H1 (cell line): ENCODE results near the gene LIF. TPM values are rescaled to one million over a fixed set of nuclear protein-coding genes. Genes with fewer than 3 reads are reported as not detected.

Experiments
- CTCF ChIA-PET: fragments of 300-600 bp; sonication (Branson Sonifier 250); formaldehyde crosslinking; loops from one replicate; lab custom pipeline; 2021; ENCODE audit not compliant: partially characterized antibody; lab: Charles Lee
- POLR2A ChIA-PET: fragments of 300-600 bp; sonication (Branson Sonifier 250); formaldehyde crosslinking; loops from one replicate; lab custom pipeline; 2021; ENCODE audit warnings: inconsistent platforms; ENCODE audit not compliant: partially characterized antibody; lab: Charles Lee
- DNase-seq, 2 experiments: peaks; one replicate each; pipeline versions ENCODE4 v3.0.0 to v3.0.0-alpha.2; 2010 to 2022; ENCODE audit warnings: low spot score in 2 of 2, low read depth in 1 of 2, mixed read lengths in 1 of 2
- FAIRE-seq: peaks from 2 replicates; lab custom pipeline; 2011; peaks lifted over from hg19 to GRCh38; lab: Jason Lieb, UNC
- H2AFZ ChIP-seq: 2 replicates; pipeline ENCODE4 v1.8.1; 2012; ENCODE audit warnings: low read length, inconsistent platforms
- H2AK5ac ChIP-seq: 2 replicates; pipeline ENCODE4 v1.6.1; 2013; ENCODE audit warnings: low read depth, low read length
- H2BK120ac ChIP-seq: replicated peaks from 2 replicates; pipeline ENCODE3; 2013; ENCODE audit warnings: low read depth, low read length, inconsistent platforms
- H2BK12ac ChIP-seq: 2 replicates; pipeline ENCODE4 v1.6.1; 2013; ENCODE audit warnings: low read depth, low read length
- H2BK15ac ChIP-seq: 2 replicates; pipeline ENCODE4 v1.6.1; 2013; ENCODE audit warnings: low read length
- H2BK20ac ChIP-seq: 2 replicates; pipeline ENCODE4 v1.6.1; 2013; ENCODE audit warnings: low read length
- H2BK5ac ChIP-seq: 2 replicates; pipeline ENCODE4 v1.6.1; 2013; ENCODE audit warnings: low read depth, low read length
- H3K14ac ChIP-seq: 2 replicates; pipeline ENCODE4 v1.6.1; 2013; ENCODE audit warnings: inconsistent platforms; ENCODE audit not compliant: insufficient read length
- H3K18ac ChIP-seq: 2 replicates; pipeline ENCODE4 v1.6.1; 2013; ENCODE audit warnings: low read length; ENCODE audit errors: extremely low read depth
- H3K23ac ChIP-seq: 2 replicates; pipeline ENCODE4 v1.6.1; 2013; ENCODE audit warnings: inconsistent platforms; ENCODE audit not compliant: insufficient read length
- H3K23me2 ChIP-seq: 2 replicates; pipeline ENCODE4 v1.6.1; 2013; ENCODE audit warnings: low read depth, low read length
- H3K27ac ChIP-seq: 2 replicates; pipeline ENCODE4 v1.6.1; 2011; ENCODE audit warnings: low read depth, low read length, inconsistent platforms
- H3K27me3 ChIP-seq, 4 experiments: replicated peaks in 1 of 4; 1 replicate in 1 of 4; 2 replicates in 3 of 4; pipeline versions ENCODE4 v1.6.1 to v1.8.1; 2011 to 2013; ENCODE audit warnings: low read length in 3 of 4, mild to moderate bottlenecking in 3 of 4, inconsistent platforms in 2 of 4, mixed read lengths in 2 of 4, moderate library complexity in 1 of 4; ENCODE audit not compliant: control insufficient read depth in 3 of 4, insufficient read depth in 3 of 4; ENCODE audit errors: extremely low read depth in 1 of 4
- H3K36me3 ChIP-seq, 4 experiments: 2 replicates each; pipeline versions ENCODE4 v1.6.1 to v1.8.1; 2011 to 2013; ENCODE audit warnings: mild to moderate bottlenecking in 4 of 4, low read length in 3 of 4, moderate library complexity in 2 of 4, control low read depth in 1 of 4, inconsistent platforms in 1 of 4; ENCODE audit not compliant: insufficient read depth in 4 of 4, control insufficient read depth in 2 of 4
- H3K4ac ChIP-seq: replicated peaks from 2 replicates; pipeline ENCODE3; 2013; ENCODE audit warnings: low read length, low read depth, mixed read lengths, inconsistent platforms; ENCODE audit not compliant: insufficient read length
- H3K4me1 ChIP-seq, 4 experiments: replicated peaks in 1 of 4; 1 replicate in 1 of 4; 2 replicates in 3 of 4; pipeline versions ENCODE4 v1.6.1 to v1.8.1; 2011 to 2013; ENCODE audit warnings: low read length in 3 of 4, inconsistent platforms in 2 of 4, mixed read lengths in 1 of 4; ENCODE audit not compliant: insufficient read depth in 4 of 4, control insufficient read depth in 3 of 4
- H3K4me2 ChIP-seq, 2 experiments: 2 replicates each; pipeline versions ENCODE4 v1.6.1 to v1.8.1; 2011 to 2013; ENCODE audit warnings: low read depth in 2 of 2, low read length in 2 of 2, control low read depth in 1 of 2, inconsistent platforms in 1 of 2, mild to moderate bottlenecking in 1 of 2; ENCODE audit not compliant: insufficient read depth in 1 of 2
- H3K4me3 ChIP-seq, 4 experiments: fragments of 200-600, 300-600 bp in 1 of 4; sonication (generic), shearing (Covaris generic), sonication (Bioruptor Twin) in 1 of 4; 2 replicates each; pipeline versions ENCODE4 v1.5.1 to v1.8.1; 2011 to 2016; ENCODE audit warnings: low read length in 4 of 4, low read depth in 3 of 4, control low read depth in 2 of 4, inconsistent platforms in 2 of 4, mild to moderate bottlenecking in 2 of 4, mixed read lengths in 1 of 4, moderate library complexity in 1 of 4; ENCODE audit not compliant: insufficient read depth in 2 of 4; ENCODE audit errors: extremely low read depth in 1 of 4
- H3K56ac ChIP-seq: replicated peaks from 2 replicates; pipeline ENCODE3; 2013; ENCODE audit warnings: low read depth, mild to moderate bottlenecking, mixed read lengths, low read length, inconsistent platforms; ENCODE audit not compliant: insufficient read length
- H3K79me1 ChIP-seq: 2 replicates; pipeline ENCODE4 v1.6.1; 2013; ENCODE audit warnings: low read depth, low read length, control low read depth
- H3K79me2 ChIP-seq, 2 experiments: 2 replicates each; pipeline versions ENCODE4 v1.6.1 to v1.8.1; 2012 to 2013; ENCODE audit warnings: low read length in 2 of 2, mild to moderate bottlenecking in 2 of 2, inconsistent platforms in 1 of 2; ENCODE audit not compliant: insufficient read depth in 2 of 2, control insufficient read depth in 1 of 2
- H3K9ac ChIP-seq, 4 experiments: replicated peaks in 1 of 4; 1 replicate in 1 of 4; 2 replicates in 3 of 4; pipeline versions ENCODE4 v1.6.1 to v1.8.1; 2011 to 2013; ENCODE audit warnings: low read depth in 3 of 4, low read length in 3 of 4, control low read depth in 2 of 4, mild to moderate bottlenecking in 2 of 4, moderate library complexity in 2 of 4, inconsistent platforms in 1 of 4; ENCODE audit errors: extremely low read depth in 1 of 4
- H3K9me3 ChIP-seq, 2 experiments: 2 replicates each; pipeline versions ENCODE4 v1.6.1 to v1.8.1; 2012 to 2013; ENCODE audit warnings: mild to moderate bottlenecking in 2 of 2, moderate library complexity in 2 of 2, control low read depth in 1 of 2, inconsistent platforms in 1 of 2, low read depth in 1 of 2, low read length in 1 of 2, mixed read lengths in 1 of 2; ENCODE audit not compliant: insufficient read depth in 2 of 2
- H4K20me1 ChIP-seq, 2 experiments: replicated peaks in 1 of 2; 2 replicates each; pipeline versions ENCODE3 to v1.8.1; 2011 to 2013; ENCODE audit warnings: inconsistent platforms in 2 of 2, low read length in 2 of 2, mild to moderate bottlenecking in 1 of 2; ENCODE audit not compliant: insufficient read depth in 2 of 2, control insufficient read depth in 1 of 2
- H4K5ac ChIP-seq: 2 replicates; pipeline ENCODE4 v1.6.1; 2013; ENCODE audit warnings: low read length, low read depth, mixed read lengths, inconsistent platforms; ENCODE audit not compliant: insufficient read length
- H4K8ac ChIP-seq: 2 replicates; pipeline ENCODE4 v1.8.0; 2013; ENCODE audit warnings: mild to moderate bottlenecking, moderate library complexity, low read length, inconsistent platforms; ENCODE audit not compliant: insufficient read depth; ENCODE audit errors: extremely low read depth
- H4K91ac ChIP-seq: replicated peaks from 2 replicates; pipeline ENCODE3; 2013; ENCODE audit warnings: low read length, mixed read lengths, inconsistent platforms; ENCODE audit not compliant: insufficient read length
- CTCF ChIP-seq, 3 experiments: IDR thresholded peaks; 1 replicate in 2 of 3; 2 replicates in 1 of 3; pipeline versions ENCODE4 v1.5.1 to v1.6.1; 2011; ENCODE audit warnings: low read length in 3 of 3, mild to moderate bottlenecking in 3 of 3, inconsistent platforms in 2 of 3, low read depth in 1 of 3, moderate library complexity in 1 of 3; ENCODE audit not compliant: insufficient read depth in 1 of 3; ENCODE audit errors: control extremely low read depth in 1 of 3
- ZNF274 ChIP-seq: IDR thresholded peaks from 2 replicates; pipeline ENCODE4 v1.7.0; 2012; ENCODE audit warnings: low read length, borderline replicate concordance; ENCODE audit errors: extremely low read depth
- WGBS, 2 experiments: shearing (Covaris generic) in 1 of 2; methylation state at CpG; one replicate each; pipeline versions ENCODE4 v1.1.6 to v1.1.7; 2013 to 2015; ENCODE audit warnings: low lambda C conversion rate in 2 of 2, mixed read lengths in 2 of 2, inconsistent platforms in 1 of 2, low coverage in 1 of 2, missing lambda C conversion rate in 1 of 2; ENCODE audit not compliant: insufficient replicate concordance in 2 of 2, insufficient coverage in 1 of 2, insufficient read length in 1 of 2; ENCODE audit errors: extremely low coverage in 1 of 2, missing lambda C conversion rate in 1 of 2; 5-methylcytosine and 5-hydroxymethylcytosine counted together
- polyA plus RNA-seq, 7 experiments: library from polyadenylated mRNA; depleted of rRNA in 3 of 7; stranded (reverse) in 5 of 7; unstranded in 2 of 7; fragments of >200 nt in 5 of 7; fragments of 200-250 nt in 2 of 7; gene quantifications; 1 replicate in 5 of 7; 2 replicates in 1 of 7; 4 replicates in 1 of 7; pipeline versions ENCODE4 v1.2.1 to v1.2.3, GENCODE V29; 2011 to 2013; ENCODE audit warnings: missing spikeins in 2 of 7, mixed read lengths in 2 of 7
- total RNA-seq: library from RNA; stranded (reverse); fragmentation: NEBNext Ultra II Directional; extraction: Animal tissue kit (Norgen Biotek cat#: 25700); gene quantifications from 2 replicates; pipeline ENCODE4 v1.2.1, GENCODE V29; 2021

Gene LIF
- total and polyA plus RNA-seq, 2 of the 8 experiments (the other 6 are each of a cell fraction or from before 2014, with no cell fraction given), result 3.3 to 3.5 TPM

DNA sequence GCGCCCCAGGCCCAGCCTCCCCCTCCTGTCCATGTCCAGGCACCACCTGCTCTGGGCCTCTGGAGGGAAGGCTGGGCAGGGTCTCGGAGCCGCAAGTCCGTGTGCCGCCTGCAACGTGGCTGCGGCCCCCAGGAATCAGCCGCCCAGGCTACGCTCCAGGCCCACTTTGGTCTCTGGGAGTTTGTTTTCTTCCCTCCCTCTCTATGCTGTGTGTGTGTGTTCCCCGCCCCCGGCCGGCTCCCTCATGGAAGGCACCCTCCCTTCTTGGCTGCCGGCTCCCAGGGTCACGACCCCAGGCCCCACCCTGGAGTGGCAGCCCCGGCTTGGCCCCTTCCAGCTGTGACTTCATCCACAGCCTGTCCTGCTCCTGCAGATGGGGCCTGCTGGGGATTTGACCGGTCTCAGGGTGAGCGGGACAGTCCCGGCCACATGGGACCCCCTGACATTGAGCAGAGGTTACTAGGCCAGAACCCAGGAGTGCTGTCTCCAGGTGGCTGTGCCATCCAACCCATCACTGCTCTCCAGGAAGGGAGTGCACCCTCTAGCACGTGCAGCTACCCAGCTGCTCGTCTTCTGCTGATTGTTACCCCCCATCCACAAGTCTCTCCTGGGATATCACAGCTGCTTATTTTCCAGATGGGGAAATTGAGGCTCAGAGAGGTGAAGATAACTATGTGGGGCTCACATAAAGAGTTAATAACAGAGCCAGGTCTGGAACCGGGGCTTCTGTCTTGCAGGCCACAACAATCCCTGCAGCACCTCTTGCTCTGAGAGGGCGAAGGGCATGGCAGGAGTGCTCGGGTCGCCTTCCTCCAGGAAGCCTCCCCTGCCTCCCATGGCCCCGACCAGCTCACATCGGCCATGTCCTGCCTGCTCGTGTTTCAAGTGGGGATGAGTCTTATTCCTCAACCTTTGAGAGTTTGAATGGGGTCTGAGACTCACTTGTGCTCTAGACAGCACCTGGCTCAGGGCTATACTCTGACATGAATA, 2.8 kb upstream of the LIF start:
- Histone ChIP-seq H3K4me1 (peaks cover 4 to 26% (median 15%) of the 10 kb centered on the region in 4 experiments), H3K9ac (no peak overlapping the region), H3K4me2 (no peak overlapping the region), H3K23ac (no peak overlapping the region), H2BK12ac (peak overlapping the region; percentile 75; the same call in 1 of the 2 replicates), H4K20me1 (peaks cover 0 to 2% of the 10 kb centered on the region in 2 experiments), H4K5ac (no peak overlapping the region), H3K4me3 (no peak overlapping the region), H3K14ac (no peak overlapping the region), H3K36me3 (no peaks in the 10 kb centered on the region), H2BK120ac (no peak overlapping the region), H2AFZ (no peak overlapping the region), H3K27me3 (no peaks in the 10 kb centered on the region; a peak in 2 of 7 replicates), H2AK5ac (no peak overlapping the region), H3K79me1 (no peaks in the 10 kb centered on the region; the same call in none of the 2 replicates), H3K79me2 (no peaks in the 10 kb centered on the region), H2BK15ac (peak overlapping the region; percentile 81), H3K9me3 (no peaks in the 10 kb centered on the region), H4K91ac (no peak overlapping the region), H3K56ac (no peak overlapping the region), H2BK5ac (no peak overlapping the region), H2BK20ac (0 out of 2 replicates have a peak overlapping the region, but pooled peaks have one; percentile 48), H4K8ac (no peak overlapping the region), H3K23me2 (peaks cover 12% of the 10 kb centered on the region; the same call in 1 of the 2 replicates), H3K18ac (no peak overlapping the region; the same call in 1 of the 2 replicates), H3K27ac (no peak overlapping the region), H3K4ac (no peak overlapping the region)
- TF ChIP-seq ZNF274, result no peak
- no peak for TF ChIP-seq CTCF (IDR thresholded peaks at IDR 0.05; ENCODE audit: control extremely low read depth in 1 of 3, insufficient read depth in 1 of 3, low read depth in 1 of 3, low read length in 3 of 3)
- ChIA-PET POLR2A (interaction anchor here (0.6 to 2.4 kb wide), 3 partner anchors 11 to 39 kb away, joined by 3 to 7 read pairs (median 3); no protein-coding TSS in a partner anchor), CTCF (interaction anchor here (0.8 to 2.1 kb wide), 6 partner anchors 11 to 181 kb away, joined by 3 to 8 read pairs (median 3); no protein-coding TSS in a partner anchor)
- DNase-seq, result no peak
- FAIRE-seq, result no peak
- 86% methylated on average over 25 of the region's 27 CpGs; no CpG with 5 or more reads in 1 of the 2 experiments for WGBS, 2 experiments
